ENCODE data around the gene CKMT1B.
"Not testable (repeated sequence)": the region's sequence is repeated elsewhere in the genome, so short reads cannot be mapped to it uniquely, and the experiment has no call there.

- TF ChIP-seq CTCF (conservative IDR thresholded peaks at IDR 0.05); EZH2 (IDR thresholded peaks at IDR 0.05; ENCODE audit: low read depth): not testable (repeated sequence)
Observed at GRCh38 chr15:43602233-43602632, 8.4 kb downstream of the CKMT1B start.

Measured in PC-9 (cell line).